ENCODE data around the gene SFTA2.
A peak's percentile ranks its signal among the peaks of the same experiment; 100 is the strongest.
"Not testable (repeated sequence)": the region's sequence is repeated elsewhere in the genome, so short reads cannot be mapped to it uniquely, and the experiment has no call there.

SFTA2 gene

GRCh38 chr6:30914854-30915590 is 16.9 kb downstream of the SFTA2 start:
- DNase-seq = peak in 10 of 42 donors; percentile 20 to 55 (median 34)
- intact Hi-C loops (cut with DNase I) = loop anchor here (2.0 to 5.0 kb wide), 2 partner anchors 88 to 154 kb away; no protein-coding TSS in a partner anchor

GRCh38 chr6:30914076-30914853 is 17.7 kb downstream of the SFTA2 start, which contains the start of gene VARS2:
VARS2 (plus strand) TSS chr6:30914238; CDS start chr6:30914837, 599 bp downstream.
- DNase-seq = peak; percentile 90 to 98 (median 94)
- intact Hi-C loops (cut with DNase I) = loop anchor here (2.0 kb wide), 1 partner anchor 155 kb away; no protein-coding TSS in a partner anchor

DNA sequence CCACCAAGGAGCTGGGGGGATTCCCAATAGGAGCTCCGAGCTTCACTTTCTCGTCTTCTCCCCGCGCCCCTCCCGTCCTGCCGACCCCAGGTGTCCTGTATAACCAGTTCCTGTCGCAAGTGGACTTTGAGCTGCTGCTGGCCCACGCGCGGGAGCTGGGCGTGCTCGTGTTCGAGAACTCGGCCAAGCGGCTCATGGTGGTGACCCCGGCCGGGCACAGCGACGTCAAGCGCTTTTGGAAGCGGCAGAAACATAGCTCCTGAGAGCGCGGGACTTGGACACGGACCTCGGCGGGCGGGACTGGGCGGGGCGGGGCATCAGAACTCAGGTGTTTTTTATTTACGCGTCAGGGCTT is 18.3 kb downstream of the SFTA2 start:
- intact Hi-C loops (cut with DNase I) = loop anchor here (2.0 kb wide), 2 partner anchors 29 to 155 kb away; partner anchors contain the start of gene DDR1
- DNase-seq = peak in 2 of 42 donors; percentile 28 to 30

DNA sequence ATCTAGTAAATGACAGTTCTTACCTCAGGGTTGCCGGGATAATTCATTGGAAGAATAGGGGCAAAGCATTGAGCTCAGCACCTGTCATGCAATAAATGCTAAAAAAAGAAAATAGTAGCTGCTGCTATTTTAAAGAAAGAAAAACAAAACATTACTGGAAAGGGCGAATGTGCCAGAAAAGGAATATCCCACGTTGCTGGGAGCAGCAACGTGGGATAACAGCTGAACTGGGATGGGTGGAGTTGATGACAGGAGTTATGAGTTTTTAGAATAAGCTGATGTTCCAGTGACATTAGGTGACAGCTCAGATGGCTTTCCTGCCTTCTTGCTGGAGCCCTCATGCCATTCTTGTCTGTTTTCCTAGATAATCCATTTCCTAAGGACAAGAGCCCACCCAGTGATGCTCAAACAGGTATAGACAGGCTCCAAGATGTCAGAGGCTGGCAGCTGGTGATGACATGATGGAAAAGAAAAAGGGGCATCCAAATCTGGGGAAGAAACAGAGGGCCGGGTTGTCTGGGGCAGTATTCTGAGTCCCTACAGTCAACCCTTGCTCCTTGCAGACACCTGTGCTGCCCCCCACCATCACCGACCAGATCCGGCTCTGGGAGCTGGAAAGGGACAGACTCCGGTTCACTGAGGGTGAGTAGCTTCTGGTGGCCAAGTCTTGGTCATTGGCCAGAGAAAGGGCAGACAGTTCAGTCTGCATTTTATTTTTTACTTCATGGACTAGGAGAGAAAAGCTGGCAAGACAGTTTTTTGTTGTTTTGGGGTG is 19.0 kb downstream of the SFTA2 start:
- intact Hi-C loops (cut with DNase I) = loop anchor here (2.0 kb wide), 1 partner anchor 28 kb away; the partner anchor contains the start of gene DDR1

DNA sequence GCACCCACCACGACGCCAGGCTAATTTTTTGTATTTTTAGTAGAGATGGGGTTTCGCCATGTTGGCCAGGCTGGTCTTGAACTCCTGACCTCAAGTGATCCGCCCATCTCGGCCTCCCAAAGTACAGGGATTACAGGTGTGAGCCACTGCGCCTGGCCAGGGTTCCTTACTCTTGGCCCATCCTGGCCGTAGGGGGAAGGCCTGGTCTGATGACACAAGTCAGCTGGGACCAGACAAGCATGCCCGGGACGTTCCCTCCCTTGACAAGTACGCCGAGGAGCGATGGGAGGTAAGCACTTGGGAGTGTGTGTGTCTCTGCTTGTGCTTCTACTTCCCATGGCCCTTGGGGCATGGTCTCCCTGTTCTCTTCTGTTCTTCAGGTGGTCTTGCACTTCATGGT is 21.5 kb downstream of the SFTA2 start:
- intact Hi-C loops (cut with DNase I); DNase-seq: not testable (repeated sequence)

More for the DNA sequence above, 19.0 kb downstream of the SFTA2 start:
- peak in 10 of 42 donors; percentile 17 to 69 (median 40) for DNase-seq

GRCh38 chr6:30908700-30909099 is 23.3 kb downstream of the SFTA2 start:
- DNase-seq = no peak
- intact Hi-C loops (cut with DNase I) = no loop called here

DNA sequence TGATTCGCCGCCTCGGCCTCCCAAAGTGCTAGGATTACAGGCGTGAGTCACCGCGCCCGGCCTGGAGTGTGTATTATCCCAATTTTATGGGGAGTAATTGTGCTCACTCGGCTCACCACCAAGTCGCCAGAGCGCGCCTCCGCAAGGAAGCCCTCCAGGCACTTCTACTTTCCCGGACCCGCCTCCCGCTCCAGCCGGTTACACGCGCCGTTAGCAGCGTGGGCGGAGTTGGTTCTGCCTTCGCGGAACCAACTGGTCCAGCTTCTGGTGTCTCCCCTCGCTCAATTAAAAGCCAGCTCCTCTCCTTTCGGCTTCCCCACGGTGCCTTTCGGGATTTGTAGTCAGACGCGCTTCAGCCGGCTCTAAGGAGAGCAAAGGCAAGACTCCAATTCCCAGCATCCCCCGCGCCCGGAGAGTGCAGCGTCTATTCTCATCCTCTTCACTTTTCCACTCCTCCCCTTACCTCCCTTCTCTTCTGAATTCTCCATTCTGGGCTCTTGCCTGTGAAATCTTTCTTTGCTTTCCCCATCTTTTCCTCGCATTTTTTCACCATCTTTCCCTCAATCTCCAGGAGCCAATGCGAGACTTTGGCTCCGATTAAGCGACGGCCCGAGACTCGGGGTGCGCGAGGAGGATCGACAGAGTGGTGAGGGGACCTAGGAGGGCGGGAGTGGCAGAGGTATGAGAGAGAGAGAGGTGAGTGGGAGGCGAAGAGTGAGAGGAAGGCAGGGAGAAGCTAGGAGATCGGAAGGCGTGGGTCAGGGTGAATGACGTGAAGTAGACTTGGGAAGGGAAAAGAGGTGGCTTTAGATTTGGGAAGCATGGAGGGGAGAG is 24.0 kb downstream of the SFTA2 start, which contains the start of gene GTF2H4:
Gene GTF2H4, plus strand, starts transcription at position 450 of the 834 bp plus-strand sequence.
- intact Hi-C loops (cut with DNase I) = no loop called here
- peak; percentile 94 to 99 (median 98) for DNase-seq

GRCh38 chr6:30907290-30907757 is 24.6 kb downstream of the SFTA2 start:
- intact Hi-C loops (cut with DNase I); DNase-seq: not testable (repeated sequence)

- intact Hi-C loops (cut with DNase I) = no loop called here
- DNase-seq = no peak
Observed at GRCh38 chr6:30903236-30903635, 28.7 kb downstream of the SFTA2 start.

- DNase-seq = no peak
- intact Hi-C loops (cut with DNase I) = no loop called here
Observed at GRCh38 chr6:30902709-30903108, 29.3 kb downstream of the SFTA2 start.

- intact Hi-C loops (cut with DNase I); DNase-seq: not testable (repeated sequence)
Observed at GRCh38 chr6:30902196-30902595, 29.8 kb downstream of the SFTA2 start.

DNA sequence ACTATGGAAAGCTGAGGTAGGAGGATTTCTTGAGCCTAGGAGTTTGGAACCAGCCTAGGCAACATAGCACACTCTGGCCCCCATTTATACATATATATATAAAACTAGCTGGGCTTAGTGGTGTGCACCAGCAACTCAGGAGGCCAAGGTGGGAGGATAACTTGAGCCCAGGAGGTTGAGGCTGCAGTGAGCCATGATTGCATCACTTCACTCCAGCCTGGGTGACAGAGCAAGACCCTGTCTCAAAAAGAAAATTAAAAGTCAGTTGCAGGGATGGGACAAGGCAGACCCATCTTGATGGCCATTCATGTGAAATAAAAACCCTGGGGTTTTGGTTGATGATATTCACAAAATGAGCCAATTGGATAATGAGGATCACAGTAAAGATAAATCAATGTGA is 30.5 kb downstream of the SFTA2 start:
- DNase-seq = no peak
- intact Hi-C loops (cut with DNase I) = no loop called here

GRCh38 chr6:30900863-30901417 is 31.0 kb downstream of the SFTA2 start:
- DNase-seq = no peak
- intact Hi-C loops (cut with DNase I) = no loop called here

GRCh38 chr6:30898750-30899360 is 33.1 kb downstream of the SFTA2 start:
- no peak for DNase-seq
- intact Hi-C loops (cut with DNase I) = no loop called here

GRCh38 chr6:30897882-30898281 is 34.1 kb downstream of the SFTA2 start:
- DNase-seq = no peak
- intact Hi-C loops (cut with DNase I) = no loop called here

DNA sequence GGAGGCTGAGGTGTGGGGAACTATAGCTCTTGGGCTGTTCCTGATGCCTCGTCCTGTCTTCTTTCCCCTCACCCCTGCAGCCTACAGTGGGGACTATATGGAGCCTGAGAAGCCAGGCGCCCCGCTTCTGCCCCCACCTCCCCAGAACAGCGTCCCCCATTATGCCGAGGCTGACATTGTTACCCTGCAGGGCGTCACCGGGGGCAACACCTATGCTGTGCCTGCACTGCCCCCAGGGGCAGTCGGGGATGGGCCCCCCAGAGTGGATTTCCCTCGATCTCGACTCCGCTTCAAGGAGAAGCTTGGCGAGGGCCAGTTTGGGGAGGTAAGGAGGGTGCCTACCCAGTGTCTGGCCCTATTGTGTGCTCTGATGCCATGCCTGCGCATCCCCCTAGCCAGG is 35.4 kb downstream of the SFTA2 start:
- no peak for DNase-seq
- intact Hi-C loops (cut with DNase I) = no loop called here

GRCh38 chr6:30895343-30895742 is 36.6 kb downstream of the SFTA2 start:
- DNase-seq = no peak
- intact Hi-C loops (cut with DNase I) = no loop called here
